Muscle layer of colon (tissue), 2 donors: ENCODE measurements around the gene TCF12.

Experiments used
- H3K27ac ChIP-seq: one replicate; pipeline ENCODE4 v1.7.0; 2013; ENCODE audit warnings: low read depth, mild to moderate bottlenecking, low read length, moderate library complexity
- H3K27me3 ChIP-seq, 2 donors: one replicate each; pipeline ENCODE4 v1.7.0; 2013; ENCODE audit warnings: low read length in 2 of 2, mild to moderate bottlenecking in 2 of 2; ENCODE audit not compliant: insufficient read depth in 2 of 2, control insufficient read depth in 1 of 2
- H3K36me3 ChIP-seq: one replicate; pipeline ENCODE4 v1.7.0; 2013; ENCODE audit warnings: mild to moderate bottlenecking, low read length; ENCODE audit not compliant: insufficient read depth
- H3K4me1 ChIP-seq: one replicate; pipeline ENCODE4 v1.7.0; 2013; ENCODE audit warnings: mild to moderate bottlenecking, low read length; ENCODE audit not compliant: insufficient read depth
- H3K4me3 ChIP-seq, 2 donors: one replicate each; pipeline ENCODE4 v1.7.0; 2013; ENCODE audit warnings: low read length in 2 of 2, low read depth in 1 of 2, mild to moderate bottlenecking in 1 of 2, moderate library complexity in 1 of 2
- H3K9ac ChIP-seq: one replicate; pipeline ENCODE4 v1.7.0; 2013; ENCODE audit warnings: low read length
- H3K9me3 ChIP-seq: one replicate; pipeline ENCODE4 v1.7.0; 2013; ENCODE audit warnings: mild to moderate bottlenecking, low read length
- donor health status: abdominal sarcoma.
- donor health status: Adenocarcinoma of cecum.

Gene TCF12

GRCh38 chr15:56984681-56985481 lies 66.4 kb downstream of the TCF12 start:
- no peaks in the 10 kb centered on the region for H3K27me3 ChIP-seq
- H3K27ac ChIP-seq = no peak overlapping the region
- no peaks in the 10 kb centered on the region for H3K9me3 ChIP-seq
- H3K36me3 ChIP-seq = no peaks in the 10 kb centered on the region
- no peak overlapping the region for H3K4me3 ChIP-seq
- H3K9ac ChIP-seq = no peak overlapping the region
- H3K4me1 ChIP-seq = peaks cover 32% of the 10 kb centered on the region

GRCh38 chr15:56985856-56986255 lies 67.4 kb downstream of the TCF12 start:
- H3K4me1 ChIP-seq = peaks cover 23% of the 10 kb centered on the region
- H3K4me3 ChIP-seq = no peak overlapping the region
- H3K9ac ChIP-seq = no peak overlapping the region
- H3K36me3 ChIP-seq = no peaks in the 10 kb centered on the region
- H3K27ac ChIP-seq = no peak overlapping the region
- no peaks in the 10 kb centered on the region for H3K27me3 ChIP-seq
- H3K9me3 ChIP-seq = no peaks in the 10 kb centered on the region

DNA sequence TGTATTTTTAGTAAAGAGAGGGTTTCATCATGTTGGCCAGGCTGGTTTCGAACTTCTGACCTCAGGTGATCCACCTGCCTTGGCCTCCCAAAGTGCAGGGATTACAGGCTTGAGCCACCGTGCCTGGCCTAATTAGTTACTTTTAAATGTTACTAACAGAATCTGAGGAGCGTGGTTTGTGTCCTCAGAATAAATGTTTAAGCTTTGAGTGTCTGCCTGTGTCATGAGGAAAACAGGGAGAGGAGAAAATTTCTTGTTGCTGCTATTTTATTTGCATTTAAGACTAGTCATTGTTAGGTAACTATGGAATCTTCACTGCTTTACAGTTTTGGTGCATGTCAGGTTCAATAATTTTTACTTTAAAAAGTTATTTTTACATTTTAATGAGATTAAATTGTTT lies 68.8 kb downstream of the TCF12 start:
- no peaks in the 10 kb centered on the region for H3K9me3 ChIP-seq
- H3K36me3 ChIP-seq = no peaks in the 10 kb centered on the region
- no peak overlapping the region for H3K27ac ChIP-seq
- H3K9ac ChIP-seq = no peak overlapping the region
- peaks cover 17% of the 10 kb centered on the region for H3K4me1 ChIP-seq
- no peak overlapping the region for H3K4me3 ChIP-seq
- no peaks in the 10 kb centered on the region for H3K27me3 ChIP-seq

- Histone ChIP-seq H3K4me1 (peaks cover 17% of the 10 kb centered on the region), H3K9ac (no peak overlapping the region), H3K36me3 (no peaks in the 10 kb centered on the region), H3K27me3 (no peaks in the 10 kb centered on the region), H3K9me3 (no peaks in the 10 kb centered on the region), H3K27ac (no peak overlapping the region), H3K4me3 (no peak overlapping the region)
Measured at GRCh38 chr15:56988219-56988618, 69.8 kb downstream of the TCF12 start.

- H3K27ac ChIP-seq = no peak overlapping the region
- peaks cover 17% of the 10 kb centered on the region for H3K4me1 ChIP-seq
- no peaks in the 10 kb centered on the region for H3K27me3 ChIP-seq
- H3K4me3 ChIP-seq = no peak overlapping the region
- no peaks in the 10 kb centered on the region for H3K36me3 ChIP-seq
- no peaks in the 10 kb centered on the region for H3K9me3 ChIP-seq
- H3K9ac ChIP-seq = no peak overlapping the region
Measured at GRCh38 chr15:56989411-56989924, 71.0 kb downstream of the TCF12 start.

DNA sequence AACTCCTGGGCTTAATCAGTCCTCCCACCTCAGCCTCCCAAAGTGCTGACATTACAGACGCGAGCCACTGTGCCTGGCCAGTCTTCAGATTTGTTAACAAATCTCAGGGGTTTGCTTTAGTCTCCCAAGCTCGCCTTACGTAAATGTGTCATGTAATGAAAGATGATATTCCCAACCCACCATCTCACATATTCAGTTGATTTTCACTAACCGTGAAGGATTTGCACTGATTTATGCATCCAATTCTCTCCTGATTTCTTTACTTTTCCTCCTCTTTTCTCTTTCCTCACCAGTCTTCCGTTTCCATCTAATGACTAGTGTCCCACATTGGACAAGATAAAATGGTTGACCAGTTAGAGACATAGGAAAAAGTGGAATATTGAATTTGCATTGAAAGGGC lies 72.6 kb downstream of the TCF12 start:
- peaks cover 17% of the 10 kb centered on the region for H3K4me1 ChIP-seq
- H3K4me3 ChIP-seq = no peak overlapping the region
- H3K9me3 ChIP-seq = no peaks in the 10 kb centered on the region
- no peaks in the 10 kb centered on the region for H3K27me3 ChIP-seq
- no peak overlapping the region for H3K27ac ChIP-seq
- H3K36me3 ChIP-seq = no peaks in the 10 kb centered on the region
- no peak overlapping the region for H3K9ac ChIP-seq

DNA sequence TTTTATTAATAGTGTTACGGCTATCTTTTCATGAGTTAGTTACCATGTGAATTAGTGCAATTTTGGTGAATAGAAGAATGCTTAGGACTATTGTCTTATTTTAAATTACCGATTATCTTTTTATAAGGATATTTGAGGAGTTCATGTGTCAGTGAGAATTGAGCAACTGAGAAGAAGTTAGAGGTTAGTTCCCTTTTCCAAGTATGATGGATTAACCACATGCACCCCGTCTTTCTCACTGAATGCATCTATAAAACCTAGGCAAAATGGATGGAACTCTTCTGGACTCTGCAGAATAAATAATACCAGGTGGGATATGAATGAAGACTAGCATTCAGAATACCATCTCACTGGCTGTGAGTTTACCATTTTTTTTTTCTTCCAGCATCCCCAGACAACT lies 74.3 kb downstream of the TCF12 start:
- H3K9ac ChIP-seq = no peak overlapping the region
- peaks cover 15% of the 10 kb centered on the region for H3K4me1 ChIP-seq
- H3K36me3 ChIP-seq = no peaks in the 10 kb centered on the region
- no peaks in the 10 kb centered on the region for H3K27me3 ChIP-seq
- no peaks in the 10 kb centered on the region for H3K9me3 ChIP-seq
- no peak overlapping the region for H3K27ac ChIP-seq
- no peak overlapping the region for H3K4me3 ChIP-seq

DNA sequence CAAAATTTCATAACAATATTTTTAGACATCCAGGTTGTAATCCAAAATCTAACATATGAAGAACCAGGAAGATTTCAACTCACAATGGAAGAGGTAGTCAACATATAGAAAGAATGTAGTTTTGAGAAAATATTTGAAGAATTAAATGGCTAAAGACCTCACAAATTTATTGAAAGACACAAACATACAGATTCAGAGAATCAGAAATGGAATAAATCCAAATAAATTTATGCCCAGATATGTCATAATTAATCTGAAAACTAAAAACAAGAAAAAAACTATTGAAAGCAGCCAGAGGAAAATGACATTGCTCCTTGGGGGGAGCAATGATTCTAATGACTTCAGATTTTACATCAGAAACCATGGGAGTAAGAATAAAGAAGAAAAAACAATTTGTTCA lies 75.8 kb downstream of the TCF12 start:
- H3K27me3 ChIP-seq = no peaks in the 10 kb centered on the region
- H3K9me3 ChIP-seq = no peaks in the 10 kb centered on the region
- no peak overlapping the region for H3K4me3 ChIP-seq
- H3K4me1 ChIP-seq = peaks cover 4% of the 10 kb centered on the region
- no peak overlapping the region for H3K9ac ChIP-seq
- H3K27ac ChIP-seq = no peak overlapping the region
- H3K36me3 ChIP-seq = no peaks in the 10 kb centered on the region

DNA sequence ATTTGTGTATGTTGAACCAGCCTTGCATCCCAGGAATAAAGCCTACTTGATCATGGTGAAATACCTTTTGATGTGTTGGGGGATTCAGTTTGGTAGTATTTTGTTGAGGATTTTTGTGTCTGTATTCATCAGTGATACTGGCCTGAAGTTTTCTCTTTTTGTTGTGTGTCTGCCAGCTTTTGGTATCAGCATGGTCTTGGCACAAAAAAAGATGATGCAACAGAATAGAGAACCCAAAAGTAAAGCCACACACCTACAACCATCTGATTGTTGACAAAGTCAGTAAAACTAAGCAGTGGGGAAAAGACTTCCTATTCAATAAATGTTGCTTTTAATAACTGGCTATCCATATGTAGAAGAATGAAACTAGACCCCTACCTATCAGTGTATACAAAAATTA lies 77.6 kb downstream of the TCF12 start:
- Histone ChIP-seq H3K4me3 (no peak overlapping the region), H3K9me3 (no peaks in the 10 kb centered on the region), H3K36me3 (no peaks in the 10 kb centered on the region), H3K9ac (no peak overlapping the region), H3K27ac (no peak overlapping the region), H3K27me3 (no peaks in the 10 kb centered on the region), H3K4me1 (no peaks in the 10 kb centered on the region)

DNA sequence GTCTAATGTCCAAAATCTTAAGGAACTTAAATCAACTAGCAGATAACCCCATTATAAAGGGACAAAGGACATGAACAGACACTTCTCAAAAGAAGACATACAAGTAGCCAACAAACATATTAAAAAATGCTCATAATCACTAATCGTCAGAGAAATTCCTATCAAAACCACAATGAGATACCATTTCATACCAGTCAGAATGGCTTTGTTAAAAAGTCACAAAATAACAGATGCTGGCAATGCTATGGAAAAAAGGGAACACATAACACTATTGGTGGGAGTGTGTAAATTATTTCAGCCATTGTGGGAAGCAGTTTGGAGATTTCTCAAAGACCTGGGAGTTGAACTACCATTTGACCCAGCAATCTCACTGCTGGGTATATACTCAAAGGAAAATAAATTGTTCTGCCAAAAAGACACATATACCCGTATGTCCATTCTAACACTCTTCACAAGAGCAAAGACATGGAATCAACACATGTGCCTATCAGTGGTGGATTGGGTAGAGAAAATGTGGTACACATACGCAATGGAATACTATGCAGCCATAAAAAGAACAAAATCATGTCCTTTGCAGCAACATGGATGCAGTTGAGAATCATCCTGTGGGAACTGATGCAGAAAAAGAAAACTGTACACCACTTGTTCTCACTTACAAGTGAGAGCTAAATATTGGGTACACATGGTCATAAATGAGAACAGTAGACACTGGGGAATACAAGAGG lies 78.5 kb downstream of the TCF12 start:
- no peak overlapping the region for H3K9ac ChIP-seq
- no peaks in the 10 kb centered on the region for H3K27me3 ChIP-seq
- no peaks in the 10 kb centered on the region for H3K36me3 ChIP-seq
- no peak overlapping the region for H3K27ac ChIP-seq
- H3K9me3 ChIP-seq = no peaks in the 10 kb centered on the region
- H3K4me1 ChIP-seq = no peaks in the 10 kb centered on the region
- no peak overlapping the region for H3K4me3 ChIP-seq

GRCh38 chr15:57003418-57003817 lies 85.0 kb downstream of the TCF12 start:
- Histone ChIP-seq H3K4me3 (no peak overlapping the region), H3K9me3 (no peaks in the 10 kb centered on the region), H3K9ac (no peak overlapping the region), H3K4me1 (no peaks in the 10 kb centered on the region), H3K36me3 (no peaks in the 10 kb centered on the region), H3K27ac (no peak overlapping the region), H3K27me3 (no peaks in the 10 kb centered on the region)
